Retinal pigment epithelial cell (primary cell): ENCODE data around the gene PSMA6.

ENCODE experiments used
- DNase-seq: peaks from one replicate; pipeline ENCODE4 v3.0.0-alpha.2; 2010; ENCODE audit warnings: low read depth
- H3K4me3 ChIP-seq: 2 replicates; pipeline ENCODE4 v1.5.1; 2011; ENCODE audit warnings: mild to moderate bottlenecking, low read length, control low read depth, moderate library complexity
- TF ChIP-seq, protein P1 (sequence below): conservative IDR thresholded peaks from 2 replicates; pipeline ENCODE4 v1.5.1; 2011; ENCODE audit warnings: low read depth, low read length, control low read depth, inconsistent platforms

PSMA6 gene

DNA sequence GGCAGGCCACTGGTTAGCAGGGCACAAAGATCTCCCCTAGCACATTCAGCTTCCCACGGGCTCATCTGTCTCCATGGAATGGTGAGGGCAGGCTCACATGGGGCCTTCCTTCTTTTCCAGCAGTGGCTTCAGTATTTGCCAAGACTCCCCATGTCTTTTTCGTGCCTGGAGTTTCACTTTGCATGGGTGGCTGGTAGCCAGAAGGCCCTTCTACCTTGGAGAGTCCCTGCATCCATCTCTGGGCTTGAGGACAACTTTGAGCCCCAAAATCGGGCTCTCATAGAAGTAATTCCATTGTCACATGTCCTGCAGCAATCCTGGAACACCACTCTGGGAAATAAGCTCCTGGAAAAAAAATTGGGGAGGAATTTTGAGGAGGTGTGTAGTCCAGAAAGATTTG is 70.3 kb downstream of the PSMA6 start:
- no peak for DNase-seq
- TF ChIP-seq, protein P1, sequence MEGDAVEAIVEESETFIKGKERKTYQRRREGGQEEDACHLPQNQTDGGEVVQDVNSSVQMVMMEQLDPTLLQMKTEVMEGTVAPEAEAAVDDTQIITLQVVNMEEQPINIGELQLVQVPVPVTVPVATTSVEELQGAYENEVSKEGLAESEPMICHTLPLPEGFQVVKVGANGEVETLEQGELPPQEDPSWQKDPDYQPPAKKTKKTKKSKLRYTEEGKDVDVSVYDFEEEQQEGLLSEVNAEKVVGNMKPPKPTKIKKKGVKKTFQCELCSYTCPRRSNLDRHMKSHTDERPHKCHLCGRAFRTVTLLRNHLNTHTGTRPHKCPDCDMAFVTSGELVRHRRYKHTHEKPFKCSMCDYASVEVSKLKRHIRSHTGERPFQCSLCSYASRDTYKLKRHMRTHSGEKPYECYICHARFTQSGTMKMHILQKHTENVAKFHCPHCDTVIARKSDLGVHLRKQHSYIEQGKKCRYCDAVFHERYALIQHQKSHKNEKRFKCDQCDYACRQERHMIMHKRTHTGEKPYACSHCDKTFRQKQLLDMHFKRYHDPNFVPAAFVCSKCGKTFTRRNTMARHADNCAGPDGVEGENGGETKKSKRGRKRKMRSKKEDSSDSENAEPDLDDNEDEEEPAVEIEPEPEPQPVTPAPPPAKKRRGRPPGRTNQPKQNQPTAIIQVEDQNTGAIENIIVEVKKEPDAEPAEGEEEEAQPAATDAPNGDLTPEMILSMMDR, result no peak
- H3K4me3 ChIP-seq, result no peak overlapping the region

DNA sequence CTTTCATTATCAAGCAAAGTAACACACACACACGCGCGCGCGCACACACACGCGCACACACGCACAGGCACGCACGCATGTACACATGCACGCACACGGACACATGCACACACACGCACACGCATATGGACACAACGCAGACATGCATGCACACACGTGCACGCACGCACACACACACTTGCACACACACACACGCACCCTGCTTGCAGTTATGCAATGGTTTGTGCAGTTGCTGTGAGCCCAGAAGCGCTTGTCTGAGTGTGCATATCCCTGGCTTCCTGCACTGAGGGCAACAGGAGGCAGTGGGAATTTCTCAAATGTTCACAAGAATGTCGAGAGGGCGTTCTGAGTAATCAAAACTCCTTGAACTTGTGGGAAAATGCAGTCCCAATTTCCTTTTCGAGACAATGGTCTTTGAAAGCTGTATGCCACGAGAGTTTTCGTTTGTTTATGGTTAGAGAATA is 70.8 kb downstream of the PSMA6 start:
- TF ChIP-seq, protein P1, result no peak
- H3K4me3 ChIP-seq, result no peak overlapping the region
- DNase-seq, result no peak

DNA sequence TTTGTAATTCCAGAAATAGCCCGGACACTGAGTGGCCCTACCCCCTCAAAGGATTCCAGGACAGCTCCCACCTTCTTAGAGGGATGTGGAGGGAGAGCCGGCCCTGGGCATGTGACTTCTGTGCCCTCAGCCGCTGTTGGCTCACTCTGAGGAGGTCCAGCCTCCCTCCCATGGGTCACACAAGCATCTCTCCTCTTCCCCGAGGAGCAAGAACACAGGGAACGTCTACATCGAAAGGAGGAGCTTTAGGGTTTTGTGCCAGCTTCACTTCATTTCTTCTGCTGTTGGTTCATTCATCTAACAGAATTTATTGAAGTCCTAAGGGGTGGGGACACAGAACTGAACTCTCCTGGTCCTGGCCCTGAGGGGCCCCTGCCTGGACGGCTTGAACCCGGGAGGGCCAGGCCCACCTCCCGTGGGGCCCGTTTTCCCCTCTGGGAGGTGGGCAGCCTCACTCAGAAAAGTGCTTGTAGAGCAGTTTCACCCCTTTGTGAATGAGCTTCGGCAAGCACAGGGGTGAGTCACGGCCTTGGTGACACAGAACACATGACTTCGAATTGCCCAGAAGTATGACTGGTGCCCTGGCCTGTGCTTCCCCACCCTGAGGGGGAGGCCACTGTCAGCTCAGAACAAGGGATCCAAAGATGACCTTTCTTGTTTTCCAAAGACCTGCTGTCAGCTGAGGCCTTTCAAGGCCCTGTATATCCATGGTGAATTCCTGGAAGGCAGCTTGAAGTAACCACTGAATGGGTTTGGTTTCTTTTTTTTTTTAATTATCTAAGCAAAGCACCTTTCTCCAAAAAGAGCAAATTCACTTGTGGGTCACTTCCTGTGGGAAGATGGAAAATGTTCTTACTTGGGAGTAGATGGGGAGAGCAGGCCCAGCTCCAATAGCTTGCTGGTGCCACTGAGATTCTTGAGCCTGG is 73.2 kb downstream of the PSMA6 start:
- peak; percentile 87 for DNase-seq
- TF ChIP-seq, protein P1, result no peak
- H3K4me3 ChIP-seq, result no peak overlapping the region

DNA sequence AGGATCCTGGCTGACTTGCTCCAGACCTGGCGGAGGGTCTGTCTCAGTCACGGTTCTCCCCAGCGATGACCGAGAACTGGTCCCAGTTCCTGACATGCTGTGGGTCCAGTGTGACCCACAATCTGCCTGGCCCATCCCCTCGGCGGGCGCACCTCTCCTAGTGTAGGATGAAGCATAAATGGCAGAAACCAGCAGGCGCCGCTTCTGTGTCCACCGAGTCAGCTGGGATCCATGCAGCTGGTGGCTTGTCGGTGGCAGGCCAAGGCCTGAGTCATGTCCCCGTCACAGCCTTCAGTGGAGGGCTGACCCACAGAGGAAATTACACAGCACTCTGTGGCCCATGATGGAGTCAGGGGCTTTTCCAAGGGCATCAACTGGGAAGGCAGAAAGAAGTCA is 73.9 kb downstream of the PSMA6 start:
- DNase-seq, result no peak
- TF ChIP-seq, protein P1, result no peak
- no peak overlapping the region for H3K4me3 ChIP-seq

GRCh38 chr14:35366521-35366976 is 74.4 kb downstream of the PSMA6 start:
- H3K4me3 ChIP-seq, result no peak overlapping the region
- TF ChIP-seq, protein P1, result no peak
- no peak for DNase-seq

GRCh38 chr14:35367056-35367372 is 74.8 kb downstream of the PSMA6 start:
- TF ChIP-seq, protein P1, result no peak
- DNase-seq, result no peak
- no peak overlapping the region for H3K4me3 ChIP-seq
